NOMO-1 treated with DMSO at 0.1 percent for 48 hours (cell line): ENCODE data around the gene DDX3X.
"Not testable (repeated sequence)": the region's sequence is repeated elsewhere in the genome, so short reads cannot be mapped to it uniquely, and the experiment has no call there.

Experiments used
- DNase-seq: peaks from one replicate; lab custom pipeline; 2025; ENCODE audit not compliant: unreplicated experiment; lab: John Stamatoyannopoulos, UW

Gene DDX3X

DNA sequence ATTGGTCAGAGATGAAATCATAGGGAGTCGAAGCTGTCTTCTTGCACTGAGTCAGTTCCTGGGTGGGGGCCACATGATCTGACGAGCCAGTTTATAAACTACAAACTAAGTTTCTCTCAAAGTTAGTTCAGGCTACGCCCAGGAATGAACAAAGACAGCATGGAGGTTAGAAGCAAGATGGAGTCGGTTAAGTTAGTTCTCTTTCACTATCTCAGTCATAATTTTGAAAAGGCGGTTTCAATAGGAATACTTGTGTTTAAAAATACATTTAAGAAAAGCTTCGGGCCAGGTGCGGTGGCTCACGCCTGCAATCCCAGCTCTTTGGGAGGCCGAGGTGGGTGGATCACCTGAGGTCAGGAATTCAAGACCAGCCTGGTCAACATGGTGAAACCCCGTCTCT is 77.3 kb downstream of the DDX3X start:
- not testable (repeated sequence) for DNase-seq

DNA sequence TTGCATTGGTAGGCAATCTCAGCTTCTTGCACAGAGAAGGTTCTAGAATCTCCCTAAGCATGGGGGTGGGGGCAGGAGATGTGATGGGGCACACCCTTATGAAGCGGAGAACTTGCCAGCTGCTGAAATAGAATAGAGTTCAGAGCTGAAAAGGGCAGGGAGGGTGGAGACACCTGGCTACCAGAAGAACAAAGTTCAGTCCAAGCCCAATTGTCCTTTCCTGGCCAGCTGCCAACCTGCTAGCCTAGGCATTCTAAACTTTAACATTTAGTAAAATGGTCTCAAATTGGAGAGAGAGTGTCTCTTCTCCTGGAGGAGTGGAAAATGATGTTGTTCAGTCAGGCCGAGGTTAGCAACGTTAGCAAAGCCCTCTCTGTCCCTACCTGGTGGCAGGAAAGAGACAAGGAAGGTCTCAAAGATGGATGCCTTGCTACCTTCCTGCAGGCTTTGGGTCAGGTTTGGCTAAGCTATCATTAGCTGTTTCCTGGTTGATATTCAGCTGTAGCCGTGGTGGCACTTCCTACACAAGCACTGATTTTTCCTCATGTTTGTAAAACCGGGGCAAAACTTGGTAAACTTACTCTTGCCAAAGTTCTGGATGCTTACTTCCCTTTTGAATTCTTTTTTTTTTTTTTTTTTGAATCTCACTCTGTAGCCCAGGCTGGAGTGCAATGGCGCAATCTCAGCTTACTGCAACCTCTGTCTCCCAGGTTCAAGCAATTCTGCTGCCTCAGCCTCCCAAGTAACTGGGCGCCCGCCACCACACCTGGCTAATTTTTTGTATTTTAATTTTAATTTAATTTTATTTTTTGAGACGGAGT is 78.5 kb downstream of the DDX3X start:
- peak; percentile 22 for DNase-seq
